Natural killer cell (primary cell): Measurements from ENCODE around the gene AP3B1. TPM values are rescaled to one million over a fixed set of nuclear protein-coding genes. Genes with fewer than 3 reads are reported as not detected.

Experiments used
- ATAC-seq, 3 donors: fragments of 150-1000 bp in 2 of 3; fragments of 200-7000 bp in 1 of 3; cut with Tn5 transposase; 1 replicate in 1 of 3; 2 replicates in 2 of 3; pipeline ENCODE4 v1.10.0; 2021; ENCODE audit warnings: mild to moderate bottlenecking in 2 of 3, moderate library complexity in 2 of 3
- DNase-seq, 2 donors: peaks; one replicate each; pipeline versions ENCODE4 v3.0.0 to v3.0.0-alpha.2; 2013 to 2021; ENCODE audit warnings: mixed read lengths in 1 of 2
- H3K27ac ChIP-seq: one replicate; pipeline ENCODE4 v1.5.1; 2013; ENCODE audit warnings: mild to moderate bottlenecking, low read length
- H3K27me3 ChIP-seq: one replicate; pipeline ENCODE4 v1.6.1; 2013; ENCODE audit warnings: low read length; ENCODE audit not compliant: control insufficient read depth, insufficient read depth
- H3K36me3 ChIP-seq: one replicate; pipeline ENCODE4 v1.6.1; 2013; ENCODE audit warnings: low read length; ENCODE audit not compliant: control insufficient read depth, insufficient read depth
- H3K4me1 ChIP-seq: one replicate; pipeline ENCODE4 v1.6.1; 2013; ENCODE audit warnings: low read length; ENCODE audit not compliant: control insufficient read depth, insufficient read depth
- H3K4me3 ChIP-seq: one replicate; pipeline ENCODE4 v1.5.1; 2013; ENCODE audit warnings: low read length
- H3K9me3 ChIP-seq: one replicate; pipeline ENCODE4 v1.6.1; 2013; ENCODE audit warnings: low read length; ENCODE audit not compliant: control insufficient read depth, insufficient read depth
- H3K27ac Mint-ChIP-seq, 2 donors: one replicate each; pipeline ENCODE4 v1.8.0; 2022; ENCODE audit warnings: mild to moderate bottlenecking in 2 of 2, mixed read lengths in 2 of 2, moderate library complexity in 1 of 2
- H3K27me3 Mint-ChIP-seq, 2 donors: one replicate each; pipeline ENCODE4 v1.8.0; 2022; ENCODE audit warnings: low read depth in 2 of 2, mixed read lengths in 2 of 2
- H3K36me3 Mint-ChIP-seq: one replicate; pipeline ENCODE4 v1.8.0; 2022; ENCODE audit warnings: mixed read lengths
- H3K4me1 Mint-ChIP-seq, 2 donors: one replicate each; pipeline ENCODE4 v1.8.0; 2022; ENCODE audit warnings: mixed read lengths in 2 of 2
- H3K4me3 Mint-ChIP-seq: one replicate; pipeline ENCODE4 v1.8.0; 2022; ENCODE audit warnings: mild to moderate bottlenecking, moderate library complexity, mixed read lengths
- H3K9me3 Mint-ChIP-seq, 2 donors: one replicate each; pipeline ENCODE4 v1.8.0; 2022; ENCODE audit warnings: mixed read lengths in 2 of 2
- CTCF ChIP-seq: fragments of 200-600 bp; IDR thresholded peaks from one replicate; pipeline ENCODE4 v1.8.0; 2022; ENCODE audit warnings: antibody characterized with exemption
- WGBS: methylation state at CpG from one replicate; pipeline ENCODE4 v1.1.7; 2013; ENCODE audit warnings: missing lambda C conversion rate; ENCODE audit not compliant: insufficient coverage; 5-methylcytosine and 5-hydroxymethylcytosine counted together
- intact Hi-C: fragments of 100-400 bp; cut with micrococcal nuclease; formaldehyde crosslinking; loops from one replicate; pipeline ENCODE4 v1.14.2; 2022
- total RNA-seq, 4 donors: library from RNA; stranded (reverse); fragments of 120-200 nt in 1 of 4; gene quantifications; one replicate each; pipeline versions ENCODE4 v1.2.3 to v1.2.4, GENCODE V29; 2013 to 2022

AP3B1 gene
- 10 to 100 TPM; 48.5 to 58.2 (median 56.2) TPM for total RNA-seq
- 96.0 TPM for total RNA-seq (2013)

- peak within 1 kb of the TSS; percentile 100 for H3K4me3 Mint-ChIP-seq
- ATAC-seq = peak; percentile 92 to 99 (median 96)
- intact Hi-C loops = loop anchor here (1.0 to 10.0 kb wide), 2 partner anchors 66 to 690 kb away; partner anchors contain the start of genes ARSB and SCAMP1
Measured at GRCh38 chr5:78294248-78295034, at the start of gene AP3B1. AP3B1 (minus strand) TSS chr5:78294698; CDS start chr5:78294579, 119 bp downstream.

GRCh38 chr5:78341440-78341839 is 46.9 kb upstream of the AP3B1 start:
- Mint-ChIP-seq H3K27ac (no peak overlapping the region), H3K4me1 (no peaks in the 10 kb centered on the region), H3K36me3 (no peaks in the 10 kb centered on the region), H3K4me3 (no peak overlapping the region), H3K9me3 (peaks cover 4 to 9% of the 10 kb centered on the region in 2 donors), H3K27me3 (peaks cover 9 to 11% of the 10 kb centered on the region in 2 donors)
- Histone ChIP-seq H3K27ac (no peak overlapping the region), H3K9me3 (no peaks in the 10 kb centered on the region), H3K36me3 (no peaks in the 10 kb centered on the region), H3K4me1 (no peaks in the 10 kb centered on the region), H3K27me3 (no peaks in the 10 kb centered on the region), H3K4me3 (no peak overlapping the region)
- ATAC-seq (no peak), DNase-seq (no peak)
- no peak for TF ChIP-seq CTCF
- WGBS = 100% methylated on average over 1 of the region's 3 CpGs
- intact Hi-C loops = no loop called here

More at GRCh38 chr5:78294248-78295034, at the start of gene AP3B1:
- no peaks in the 10 kb centered on the region for H3K27me3 Mint-ChIP-seq
- peaks cover 52% of the 10 kb centered on the region in 2 donors for H3K4me1 Mint-ChIP-seq
- H3K9me3 ChIP-seq = no peaks in the 10 kb centered on the region
- peaks cover 13% of the 10 kb centered on the region for H3K4me1 ChIP-seq
- H3K27ac Mint-ChIP-seq = peak within 1 kb of the TSS; percentile 99
- no peaks in the 10 kb centered on the region for H3K27me3 ChIP-seq
- TF ChIP-seq CTCF = no peak
- peak; percentile 98 to 99 for DNase-seq
- H3K9me3 Mint-ChIP-seq = no peaks in the 10 kb centered on the region
- peak within 1 kb of the TSS; percentile 100 for H3K4me3 ChIP-seq
- H3K27ac ChIP-seq = peak within 1 kb of the TSS; percentile 99
- peaks cover 6% of the 10 kb centered on the region for H3K36me3 Mint-ChIP-seq
- no peaks in the 10 kb centered on the region for H3K36me3 ChIP-seq
- WGBS = under 1% methylated on average over 53 of the region's 53 CpGs

- intact Hi-C loops = no loop called here
- TF ChIP-seq CTCF = no peak
- Histone ChIP-seq H3K36me3 (no peaks in the 10 kb centered on the region), H3K27me3 (no peaks in the 10 kb centered on the region), H3K4me3 (no peak overlapping the region), H3K9me3 (no peaks in the 10 kb centered on the region), H3K27ac (no peak overlapping the region), H3K4me1 (no peaks in the 10 kb centered on the region)
- Mint-ChIP-seq H3K9me3 (peaks cover 4 to 9% of the 10 kb centered on the region in 2 donors), H3K27me3 (peaks cover 5 to 15% of the 10 kb centered on the region in 2 donors), H3K4me1 (no peaks in the 10 kb centered on the region), H3K4me3 (no peak overlapping the region), H3K27ac (no peak overlapping the region), H3K36me3 (no peaks in the 10 kb centered on the region)
- DNase-seq (no peak), ATAC-seq (no peak)
- 78% methylated on average over 5 of the region's 5 CpGs for WGBS
Measured at GRCh38 chr5:78339617-78340436, 45.3 kb upstream of the AP3B1 start.
